A673 (cell line): ENCODE data around the gene MGLL. TPM values are rescaled to one million over a fixed set of nuclear protein-coding genes. Genes with fewer than 3 reads are reported as not detected.

Experiments used
- BruUV-seq: library from RNA; stranded (reverse); fragments of 400-500 nt; replicated peaks from 2 replicates; lab custom pipeline; 2021; lab: Mats Ljungman, UMichigan
- CTCF ChIA-PET: fragments of 300-600 bp; sonication (Branson Sonifier 250); formaldehyde crosslinking; loops from one replicate; lab custom pipeline; 2022; ENCODE audit warnings: antibody characterized with exemption; lab: Charles Lee
- POLR2A ChIA-PET: fragments of 300-600 bp; sonication (Branson Sonifier 250); formaldehyde crosslinking; loops from one replicate; lab custom pipeline; 2022; ENCODE audit warnings: antibody characterized with exemption; ENCODE audit not compliant: low non-redundant PET; lab: Charles Lee
- DNase-seq: peaks from one replicate; pipeline ENCODE4 v3.0.0-alpha.2; 2015; ENCODE audit warnings: low spot score
- H3K27ac ChIP-seq: fragments of 200-600 bp; sonication (generic); 2 replicates; pipeline ENCODE4 v1.5.1; 2016; ENCODE audit warnings: mixed run types, low read depth, mild to moderate bottlenecking, mixed read lengths, antibody characterized with exemption, low read length; ENCODE audit not compliant: poor library complexity, severe bottlenecking
- H3K27me3 ChIP-seq: fragments of 200-600 bp; sonication (generic); replicated peaks from 2 replicates; pipeline ENCODE4 v1.6.1; 2017; ENCODE audit warnings: mixed run types, low read depth, mild to moderate bottlenecking, mixed read lengths, antibody characterized with exemption, low read length; ENCODE audit not compliant: insufficient read depth, poor library complexity
- H3K36me3 ChIP-seq: fragments of 200-600 bp; sonication (generic); 2 replicates; pipeline ENCODE4 v1.6.1; 2016; ENCODE audit warnings: mixed run types, mild to moderate bottlenecking, mixed read lengths, antibody characterized with exemption, low read length; ENCODE audit not compliant: insufficient read depth, poor library complexity, severe bottlenecking
- H3K4me1 ChIP-seq: fragments of 200-600 bp; sonication (generic); 2 replicates; pipeline ENCODE4 v1.6.1; 2017; ENCODE audit warnings: mixed run types, mild to moderate bottlenecking, mixed read lengths, antibody characterized with exemption, low read length; ENCODE audit not compliant: insufficient read depth, poor library complexity, severe bottlenecking
- H3K4me3 ChIP-seq: fragments of 200-600 bp; sonication (generic); 2 replicates; pipeline ENCODE4 v1.5.1; 2016; ENCODE audit warnings: low read depth, mixed run types, mild to moderate bottlenecking, mixed read lengths, low read length; ENCODE audit not compliant: poor library complexity, severe bottlenecking
- H3K9me3 ChIP-seq: fragments of 200-600 bp; sonication (generic); 2 replicates; pipeline ENCODE4 v1.6.1; 2016; ENCODE audit warnings: mixed run types, low read depth, mild to moderate bottlenecking, mixed read lengths, antibody characterized with exemption, low read length; ENCODE audit not compliant: poor library complexity, severe bottlenecking
- EZH2 ChIP-seq: fragments of 200-600 bp; sonication (generic); IDR thresholded peaks from 2 replicates; pipeline ENCODE4 v1.6.1; 2017; ENCODE audit warnings: borderline replicate concordance, low read depth, mild to moderate bottlenecking, mixed read lengths, antibody characterized with exemption, low read length; ENCODE audit not compliant: poor library complexity, severe bottlenecking
- intact Hi-C: fragments of 100-400 bp; cut with micrococcal nuclease; formaldehyde crosslinking; loops from one replicate; pipeline ENCODE4 v1.10.0; 2022; ENCODE audit not compliant: unreplicated experiment
- total RNA-seq: library from RNA; stranded (reverse); gene quantifications from 2 replicates; pipeline ENCODE4 v1.2.3, GENCODE V29; 2021
- TF ChIP-seq, protein P1 (sequence below): fragments of 300-800, 200-600 bp; sonication (generic); conservative IDR thresholded peaks from 2 replicates; pipeline ENCODE4 v1.5.1; 2017; ENCODE audit warnings: low read depth, mild to moderate bottlenecking, antibody characterized with exemption, low read length, moderate library complexity, mixed read lengths

The MGLL gene
- total RNA-seq, 1 experiment from 2014 or later = 0.39 TPM

DNA sequence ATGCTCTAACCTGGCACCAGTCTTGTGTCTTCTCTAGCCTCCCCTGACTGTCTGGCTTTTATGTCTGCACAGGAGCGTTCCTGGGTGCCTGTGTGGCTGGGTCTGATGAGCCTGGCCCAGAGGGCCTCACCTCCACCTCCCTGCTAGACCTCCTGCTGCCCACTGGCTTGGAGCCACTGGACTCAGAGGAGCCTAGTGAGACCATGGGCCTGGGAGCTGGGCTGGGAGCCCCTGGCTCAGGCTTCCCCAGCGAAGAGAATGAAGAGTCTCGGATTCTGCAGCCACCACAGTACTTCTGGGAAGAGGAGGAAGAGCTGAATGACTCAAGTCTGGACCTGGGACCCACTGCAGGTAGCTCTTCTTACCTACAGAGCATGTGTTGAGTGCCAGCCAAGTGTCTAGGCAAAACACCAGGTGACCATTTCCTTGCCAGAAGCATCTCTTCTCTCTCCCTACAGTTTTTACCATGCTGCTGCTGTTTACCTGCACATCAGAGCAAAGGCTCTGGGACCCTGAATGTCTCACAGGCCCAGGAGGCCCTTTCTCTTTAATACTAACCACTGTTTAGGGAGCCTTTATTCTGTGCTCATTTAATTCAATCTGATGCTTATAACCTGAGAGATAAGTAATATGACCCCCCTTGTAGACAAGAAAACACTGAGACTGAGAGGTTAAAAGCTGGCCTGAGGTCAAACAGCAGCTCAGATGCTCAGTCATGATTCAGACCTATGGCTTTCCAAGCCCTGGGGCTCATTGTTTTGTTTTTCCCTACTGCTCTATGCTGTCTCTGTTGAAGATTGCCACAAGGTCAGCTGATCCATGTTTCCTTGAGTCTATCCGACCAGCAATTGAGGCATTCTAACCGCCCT, 182.9 kb downstream of the MGLL start:
- BruUV-seq = no TSS peak
- ChIA-PET POLR2A (no interaction called here), CTCF (no interaction called here)
- intact Hi-C loops = no loop called here
- H3K27me3 ChIP-seq = no peaks in the 10 kb centered on the region
- no peak overlapping the region for H3K4me3 ChIP-seq
- TF ChIP-seq EZH2 = no peak
- TF ChIP-seq, protein P1, sequence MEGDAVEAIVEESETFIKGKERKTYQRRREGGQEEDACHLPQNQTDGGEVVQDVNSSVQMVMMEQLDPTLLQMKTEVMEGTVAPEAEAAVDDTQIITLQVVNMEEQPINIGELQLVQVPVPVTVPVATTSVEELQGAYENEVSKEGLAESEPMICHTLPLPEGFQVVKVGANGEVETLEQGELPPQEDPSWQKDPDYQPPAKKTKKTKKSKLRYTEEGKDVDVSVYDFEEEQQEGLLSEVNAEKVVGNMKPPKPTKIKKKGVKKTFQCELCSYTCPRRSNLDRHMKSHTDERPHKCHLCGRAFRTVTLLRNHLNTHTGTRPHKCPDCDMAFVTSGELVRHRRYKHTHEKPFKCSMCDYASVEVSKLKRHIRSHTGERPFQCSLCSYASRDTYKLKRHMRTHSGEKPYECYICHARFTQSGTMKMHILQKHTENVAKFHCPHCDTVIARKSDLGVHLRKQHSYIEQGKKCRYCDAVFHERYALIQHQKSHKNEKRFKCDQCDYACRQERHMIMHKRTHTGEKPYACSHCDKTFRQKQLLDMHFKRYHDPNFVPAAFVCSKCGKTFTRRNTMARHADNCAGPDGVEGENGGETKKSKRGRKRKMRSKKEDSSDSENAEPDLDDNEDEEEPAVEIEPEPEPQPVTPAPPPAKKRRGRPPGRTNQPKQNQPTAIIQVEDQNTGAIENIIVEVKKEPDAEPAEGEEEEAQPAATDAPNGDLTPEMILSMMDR = no peak
- H3K4me1 ChIP-seq = no peaks in the 10 kb centered on the region
- DNase-seq = no peak
- H3K9me3 ChIP-seq = no peaks in the 10 kb centered on the region
- no peak overlapping the region for H3K27ac ChIP-seq
- no peaks in the 10 kb centered on the region for H3K36me3 ChIP-seq

Other genes starting within 250 kb of the MGLL start
- gene TPRA1, start 231.8 kb downstream of the MGLL start, total RNA-seq = 20.2 and 21.0 TPM in 2 replicates
- gene MCM2, start 224.1 kb downstream of the MGLL start, total RNA-seq = 218 and 225 TPM in 2 replicates
- gene PODXL2, start 193.3 kb downstream of the MGLL start, total RNA-seq = 26.6 and 35.9 TPM in 2 replicates
- 2.6 and 4.1 TPM in 2 replicates for gene ABTB1, start 149.6 kb downstream of the MGLL start, total RNA-seq
- not detected in 2 replicates for gene KBTBD12, start 92.7 kb upstream of the MGLL start, total RNA-seq
- gene SEC61A1, start 229.9 kb upstream of the MGLL start, total RNA-seq = 156 and 176 TPM in 2 replicates